B cell (primary cell): ENCODE measurements around the gene IRS2. TPM values are rescaled to one million over a fixed set of nuclear protein-coding genes. Genes with fewer than 3 reads are reported as not detected.

Experiments
- ATAC-seq: fragments of 200-7000 bp; cut with Tn5 transposase; one replicate; pipeline ENCODE4 v1.10.0; 2021; ENCODE audit warnings: low read depth, mild to moderate bottlenecking, moderate number of reproducible peaks, moderate library complexity
- CTCF ChIA-PET: fragments of 350-600 bp; sonication (Branson Sonifier 250); formaldehyde crosslinking; loops from one replicate; lab custom pipeline; 2021; ENCODE audit warnings: antibody characterized with exemption, inconsistent platforms; lab: Charles Lee
- POLR2A ChIA-PET: fragments of 350-600 bp; sonication (Branson Sonifier 250); formaldehyde crosslinking; loops from one replicate; lab custom pipeline; 2021; ENCODE audit warnings: antibody characterized with exemption; lab: Charles Lee
- DNase-seq: peaks from one replicate; pipeline ENCODE4 v3.0.0; 2013
- H2AFZ ChIP-seq: 2 replicates; pipeline ENCODE4 v1.6.1; 2012; ENCODE audit warnings: mild to moderate bottlenecking, low read depth, low read length; ENCODE audit not compliant: insufficient read depth, poor library complexity, severe bottlenecking
- H3K27ac ChIP-seq, 2 donors: 1 replicate in 1 of 2; 2 replicates in 1 of 2; pipeline ENCODE4 v1.5.1; 2012 to 2013; ENCODE audit warnings: low read length in 2 of 2, mild to moderate bottlenecking in 2 of 2, moderate library complexity in 1 of 2
- H3K27me3 ChIP-seq, 4 experiments: fragments of 200-600 bp in 1 of 4; sonication (generic) in 1 of 4; replicated peaks in 1 of 4; 1 replicate in 2 of 4; 2 replicates in 2 of 4; pipeline versions ENCODE4 v1.6.1 to v1.7.0; 2013 to 2016; ENCODE audit warnings: low read length in 3 of 4, mild to moderate bottlenecking in 2 of 4, mixed read lengths in 1 of 4, moderate library complexity in 1 of 4; ENCODE audit not compliant: insufficient read depth in 4 of 4, control insufficient read depth in 3 of 4; ENCODE audit errors: control extremely low read depth in 1 of 4
- H3K36me3 ChIP-seq, 2 experiments: replicated peaks in 1 of 2; 1 replicate in 1 of 2; 2 replicates in 1 of 2; pipeline versions ENCODE4 v1.6.1 to v1.7.1; 2013; ENCODE audit warnings: low read length in 1 of 2; ENCODE audit not compliant: insufficient read depth in 2 of 2, control insufficient read depth in 1 of 2; ENCODE audit errors: control extremely low read depth in 1 of 2, extremely low read depth in 1 of 2
- H3K4me1 ChIP-seq, 2 donors: fragments of 200-600 bp in 1 of 2; sonication (generic) in 1 of 2; 1 replicate in 1 of 2; 2 replicates in 1 of 2; pipeline versions ENCODE4 v1.5.1 to v1.6.1; 2013 to 2017; ENCODE audit warnings: low read length in 2 of 2; ENCODE audit not compliant: control insufficient read depth in 2 of 2, insufficient read depth in 2 of 2
- H3K4me2 ChIP-seq: replicated peaks from 2 replicates; pipeline ENCODE3; 2012; ENCODE audit warnings: mild to moderate bottlenecking, low read depth, low read length; ENCODE audit not compliant: poor library complexity, severe bottlenecking
- H3K4me3 ChIP-seq, 5 experiments: fragments of 200-600 bp in 1 of 5; sonication (generic) in 1 of 5; 1 replicate in 3 of 5; 2 replicates in 2 of 5; pipeline versions ENCODE4 v1.5.1 to v1.7.0; 2011 to 2016; ENCODE audit warnings: low read length in 4 of 5, mild to moderate bottlenecking in 4 of 5, low read depth in 2 of 5, control low read depth in 1 of 5, moderate library complexity in 1 of 5; ENCODE audit not compliant: insufficient read depth in 1 of 5; ENCODE audit errors: control extremely low read depth in 1 of 5, extremely low read depth in 1 of 5
- H3K79me2 ChIP-seq: fragments of 200-600 bp; sonication (generic); one replicate; pipeline ENCODE4 v1.6.0; 2016; ENCODE audit warnings: low read length; ENCODE audit not compliant: control insufficient read depth, insufficient read depth
- H3K9ac ChIP-seq: fragments of 200-600 bp; sonication (generic); 2 replicates; pipeline ENCODE4 v1.6.1; 2017; ENCODE audit warnings: mild to moderate bottlenecking, low read length, moderate library complexity
- H3K9me3 ChIP-seq, 3 donors: one replicate each; pipeline versions ENCODE4 v1.6.1 to v1.7.1; 2013; ENCODE audit warnings: low read length in 2 of 3; ENCODE audit not compliant: control insufficient read depth in 2 of 3, insufficient read depth in 1 of 3; ENCODE audit errors: control extremely low read depth in 1 of 3
- H4K20me1 ChIP-seq: 2 replicates; pipeline ENCODE4 v1.6.0; 2012; ENCODE audit warnings: mild to moderate bottlenecking, low read length; ENCODE audit not compliant: insufficient read depth, control insufficient read depth, poor library complexity, severe bottlenecking
- H3K27ac Mint-ChIP-seq: one replicate; pipeline ENCODE4 v1.8.0; 2021; ENCODE audit warnings: mixed read lengths
- H3K27me3 Mint-ChIP-seq: one replicate; pipeline ENCODE4 v1.8.0; 2021; ENCODE audit warnings: mixed read lengths
- H3K4me1 Mint-ChIP-seq: one replicate; pipeline ENCODE4 v1.8.0; 2021; ENCODE audit warnings: mixed read lengths
- H3K4me3 Mint-ChIP-seq: one replicate; pipeline ENCODE4 v1.8.0; 2021; ENCODE audit warnings: mixed read lengths
- H3K9me3 Mint-ChIP-seq: one replicate; pipeline ENCODE4 v1.8.0; 2022; ENCODE audit warnings: mixed read lengths; ENCODE audit not compliant: insufficient read depth
- CTCF ChIP-seq: fragments of 200-600 bp; IDR thresholded peaks from one replicate; pipeline ENCODE4 v1.8.0; 2022; ENCODE audit warnings: antibody characterized with exemption, mild to moderate bottlenecking
- EZH2 ChIP-seq: IDR thresholded peaks from 2 replicates; pipeline ENCODE4 v1.6.1; 2012; ENCODE audit warnings: borderline replicate concordance, low read depth, mild to moderate bottlenecking, moderate library complexity, low read length; ENCODE audit not compliant: insufficient read depth, poor library complexity, severe bottlenecking
- WGBS: methylation state at CpG from one replicate; pipeline ENCODE4 v1.1.5; 2013; ENCODE audit warnings: missing lambda C conversion rate; ENCODE audit not compliant: insufficient coverage; 5-methylcytosine and 5-hydroxymethylcytosine counted together
- intact Hi-C: fragments of 100-400 bp; cut with micrococcal nuclease; formaldehyde crosslinking; loops from one replicate; pipeline ENCODE4 v1.10.0; 2022
- polyA plus RNA-seq: library from polyadenylated mRNA; depleted of rRNA; stranded (reverse); fragments of >200 nt; gene quantifications from 2 replicates; pipeline ENCODE4 v1.2.3, GENCODE V29; 2012
- total RNA-seq, 2 donors: library from RNA; stranded (reverse); fragments of 120-200 nt in 1 of 2; gene quantifications; 1 replicate in 1 of 2; 2 replicates in 1 of 2; pipeline versions ENCODE4 v1.2.3 to v1.2.4, GENCODE V29; 2013 to 2022

IRS2 gene
- total and polyA plus RNA-seq, 2 donors (not counting 1 experiment from before 2014, with no cell fraction given) = 5.8 to 26.9 TPM

DNA sequence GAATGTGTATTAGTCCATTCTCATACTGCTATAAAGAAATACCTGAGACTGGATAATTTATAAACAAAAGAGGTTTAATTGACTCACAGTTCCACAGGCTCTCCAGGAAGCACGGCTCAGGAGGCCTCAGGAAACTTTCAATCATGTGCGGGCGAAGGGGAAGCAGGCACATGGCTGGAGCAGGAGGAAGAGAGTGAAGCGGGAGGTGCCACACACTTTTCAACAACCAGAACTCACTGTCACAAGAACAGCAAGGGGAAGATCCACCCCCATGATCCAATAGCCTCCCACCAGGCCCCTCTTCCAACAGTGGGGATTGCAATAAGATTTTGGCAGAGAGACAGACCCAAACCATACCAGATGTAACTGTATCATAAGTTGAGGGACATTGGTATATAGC lies 72.7 kb downstream of the IRS2 start:
- DNase-seq (no peak), ATAC-seq (no peak)
- CTCF ChIA-PET = no interaction called here
- H3K27ac ChIP-seq = no peak overlapping the region
- no peaks in the 10 kb centered on the region for H3K9me3 Mint-ChIP-seq
- no peak overlapping the region for H2AFZ ChIP-seq
- H3K9me3 ChIP-seq = no peaks in the 10 kb centered on the region
- H3K27me3 ChIP-seq = no peaks in the 10 kb centered on the region
- H3K27me3 Mint-ChIP-seq = peaks cover 3% of the 10 kb centered on the region
- TF ChIP-seq EZH2 (no peak), CTCF (no peak)
- no peak overlapping the region for H3K4me3 ChIP-seq
- POLR2A ChIA-PET = no interaction called here
- H3K79me2 ChIP-seq = no peaks in the 10 kb centered on the region
- WGBS = no CpG with 5 or more reads among the region's 4 CpGs
- H3K4me1 ChIP-seq = no peaks in the 10 kb centered on the region
- no peaks in the 10 kb centered on the region for H3K36me3 ChIP-seq
- no peaks in the 10 kb centered on the region for H3K4me1 Mint-ChIP-seq
- no peak overlapping the region for H3K9ac ChIP-seq
- intact Hi-C loops = no loop called here
- no peaks in the 10 kb centered on the region for H4K20me1 ChIP-seq
- no peak overlapping the region for H3K27ac Mint-ChIP-seq
- no peak overlapping the region for H3K4me3 Mint-ChIP-seq
- H3K4me2 ChIP-seq = no peak overlapping the region

DNA sequence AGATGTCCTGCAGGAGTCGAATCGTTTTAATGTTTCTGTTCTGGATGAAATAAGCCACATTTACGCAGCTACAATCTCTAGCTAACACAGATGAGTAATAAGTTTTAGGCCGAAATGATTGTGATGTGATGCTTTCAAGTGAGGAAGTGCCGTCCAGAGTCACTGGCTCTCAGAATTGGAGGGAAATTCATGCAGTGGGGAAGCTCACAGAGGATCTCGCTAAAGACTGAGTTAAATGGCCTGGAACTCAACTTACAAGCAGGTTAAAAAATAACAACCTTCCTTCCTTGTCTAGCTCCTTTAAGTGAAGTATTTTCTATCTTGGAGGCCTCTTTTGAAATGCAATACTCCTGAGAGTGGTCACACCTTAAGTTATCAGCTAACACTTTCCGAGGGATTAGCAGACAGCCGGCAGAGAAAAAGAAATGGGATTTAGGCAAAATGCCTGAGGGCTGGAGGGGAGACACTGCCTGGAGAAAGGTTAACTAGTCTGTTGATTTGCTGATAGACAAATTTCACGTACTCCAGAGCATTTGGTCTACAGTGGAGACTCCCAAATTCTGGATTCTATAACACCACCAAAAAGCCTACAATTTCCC lies 74.2 kb downstream of the IRS2 start:
- DNase-seq (no peak), ATAC-seq (no peak)
- POLR2A ChIA-PET = no interaction called here
- TF ChIP-seq EZH2 (no peak), CTCF (no peak)
- no peaks in the 10 kb centered on the region for H3K36me3 ChIP-seq
- H3K27ac Mint-ChIP-seq = no peak overlapping the region
- no peak overlapping the region for H3K4me3 Mint-ChIP-seq
- H2AFZ ChIP-seq = no peak overlapping the region
- WGBS = 100% methylated on average over 1 of the region's 9 CpGs
- H3K4me3 ChIP-seq = no peak overlapping the region
- peaks cover 4% of the 10 kb centered on the region for H3K27me3 Mint-ChIP-seq
- H3K9me3 Mint-ChIP-seq = no peaks in the 10 kb centered on the region
- no peaks in the 10 kb centered on the region for H3K27me3 ChIP-seq
- no peaks in the 10 kb centered on the region for H3K9me3 ChIP-seq
- no peaks in the 10 kb centered on the region for H4K20me1 ChIP-seq
- H3K9ac ChIP-seq = no peak overlapping the region
- intact Hi-C loops = no loop called here
- H3K4me1 Mint-ChIP-seq = peaks cover 2% of the 10 kb centered on the region
- H3K4me2 ChIP-seq = no peak overlapping the region
- H3K27ac ChIP-seq = no peak overlapping the region
- no peaks in the 10 kb centered on the region for H3K79me2 ChIP-seq
- CTCF ChIA-PET = no interaction called here
- peaks cover 0 to under 1% of the 10 kb centered on the region in 2 donors for H3K4me1 ChIP-seq
